Measurements from ENCODE around the gene C1GALT1.

The C1GALT1 gene

GRCh38 chr7:7202375-7202720, 20.0 kb downstream of the C1GALT1 start:
- DNase-seq: no peak

GRCh38 chr7:7203813-7204575, 21.6 kb downstream of the C1GALT1 start:
- DNase-seq: no peak

DNA sequence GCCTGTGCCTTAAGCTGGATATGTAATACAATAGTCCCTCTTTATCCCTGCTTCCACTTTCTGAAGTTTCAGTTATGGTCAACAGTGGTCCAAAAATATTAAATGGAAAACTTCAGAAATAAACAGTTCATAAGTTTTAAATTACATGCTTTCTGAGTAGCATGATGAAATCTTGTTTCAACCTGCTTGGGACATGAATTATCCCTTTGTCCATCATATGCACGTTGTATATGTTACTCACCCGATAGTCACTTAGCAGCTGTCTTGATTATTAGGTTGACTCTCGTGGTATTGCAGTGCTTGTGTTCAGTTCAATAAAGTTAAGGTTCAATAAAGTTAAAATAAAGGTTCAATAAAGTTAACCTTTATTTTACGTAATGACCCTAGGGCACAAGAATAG, 25.5 kb downstream of the C1GALT1 start:
- DNase-seq: no peak

DNA sequence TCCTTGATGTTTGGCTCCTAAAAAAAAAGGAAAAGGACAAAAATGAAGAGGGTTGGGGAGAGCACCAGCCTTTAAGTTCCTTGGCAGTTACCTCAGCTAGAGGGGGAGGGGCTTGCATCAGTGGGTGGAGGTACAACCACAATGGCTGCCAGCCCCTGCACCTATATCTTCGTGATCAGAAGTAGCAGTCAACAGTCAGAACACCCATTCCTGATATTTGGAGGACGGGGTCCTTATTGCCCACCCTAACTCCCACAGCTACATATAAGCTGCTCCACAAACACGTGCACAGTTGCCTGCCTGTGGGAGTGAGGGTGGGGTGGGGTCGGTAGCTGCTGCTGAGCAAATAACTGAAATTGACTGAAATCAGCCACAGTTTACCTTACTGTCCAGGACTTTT, 26.2 kb downstream of the C1GALT1 start:
- no peak for DNase-seq

DNA sequence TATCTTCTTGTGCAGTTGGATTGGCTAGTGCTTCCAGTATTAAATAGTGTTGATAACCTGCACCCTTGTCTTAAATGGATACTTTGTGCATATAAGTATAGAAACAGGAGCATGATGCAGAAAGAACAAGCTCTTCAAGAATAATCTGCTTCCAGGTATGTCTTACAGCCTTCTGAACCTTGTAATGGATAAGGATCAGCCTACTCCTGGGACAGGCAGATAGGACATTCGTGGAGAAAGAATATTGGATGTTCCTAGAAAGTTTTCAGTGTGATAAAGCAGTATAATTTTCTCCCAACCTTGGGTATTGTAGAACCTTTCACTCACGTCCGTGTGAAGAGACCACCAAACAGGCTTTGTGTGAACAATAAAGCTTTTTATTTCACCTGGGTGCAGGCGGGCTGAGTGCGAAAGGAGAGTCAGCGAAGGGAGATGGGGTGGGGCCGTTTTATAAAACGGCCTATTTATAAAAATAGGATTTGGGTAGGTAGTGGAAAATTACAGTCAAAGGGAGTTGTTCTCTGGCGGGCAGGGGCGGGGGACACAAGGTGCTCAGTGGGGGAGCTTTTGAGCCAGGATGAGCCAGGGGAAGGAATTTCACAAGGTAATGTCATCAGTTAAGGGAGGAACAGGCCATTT, 27.2 kb downstream of the C1GALT1 start:
- peak; percentile 38 for DNase-seq

DNA sequence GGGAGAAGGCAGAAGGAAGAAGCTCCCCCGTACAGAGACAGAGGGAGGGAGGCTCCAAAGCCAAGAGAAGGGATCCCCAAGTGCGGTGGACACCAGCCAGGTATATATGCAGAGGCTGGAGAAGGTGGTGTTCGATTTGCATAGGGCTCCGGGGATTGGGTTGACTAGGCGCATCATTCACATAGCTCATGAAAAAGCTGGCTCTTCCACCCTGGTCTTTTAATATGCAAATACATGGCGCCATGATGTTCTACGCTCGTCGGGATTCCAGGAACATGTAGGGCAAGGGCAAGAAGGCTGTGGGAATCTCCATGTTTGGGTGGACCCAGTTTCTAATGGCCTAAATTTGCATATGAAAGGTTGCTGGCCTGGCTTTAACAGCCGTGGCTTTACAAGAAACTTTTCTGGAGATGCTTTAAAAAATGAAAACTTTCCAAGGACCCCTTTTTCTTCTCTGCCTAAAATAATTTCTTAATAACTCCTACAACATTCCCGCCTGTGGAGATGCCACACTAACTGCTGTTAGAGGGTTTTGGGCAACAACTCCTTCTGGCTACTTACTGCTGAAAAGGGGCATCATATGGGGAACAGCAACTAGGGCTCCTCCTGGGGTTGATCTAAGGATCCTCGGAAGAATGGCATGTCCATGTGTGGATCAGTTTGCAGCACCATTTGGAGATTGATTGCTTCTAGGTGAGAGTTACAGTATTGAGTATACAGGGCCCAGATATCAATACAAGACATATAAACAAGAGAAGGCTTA, 28.3 kb downstream of the C1GALT1 start:
- peak; percentile 60 for DNase-seq

GRCh38 chr7:7212612-7213011, 30.3 kb downstream of the C1GALT1 start:
- DNase-seq: no peak

DNA sequence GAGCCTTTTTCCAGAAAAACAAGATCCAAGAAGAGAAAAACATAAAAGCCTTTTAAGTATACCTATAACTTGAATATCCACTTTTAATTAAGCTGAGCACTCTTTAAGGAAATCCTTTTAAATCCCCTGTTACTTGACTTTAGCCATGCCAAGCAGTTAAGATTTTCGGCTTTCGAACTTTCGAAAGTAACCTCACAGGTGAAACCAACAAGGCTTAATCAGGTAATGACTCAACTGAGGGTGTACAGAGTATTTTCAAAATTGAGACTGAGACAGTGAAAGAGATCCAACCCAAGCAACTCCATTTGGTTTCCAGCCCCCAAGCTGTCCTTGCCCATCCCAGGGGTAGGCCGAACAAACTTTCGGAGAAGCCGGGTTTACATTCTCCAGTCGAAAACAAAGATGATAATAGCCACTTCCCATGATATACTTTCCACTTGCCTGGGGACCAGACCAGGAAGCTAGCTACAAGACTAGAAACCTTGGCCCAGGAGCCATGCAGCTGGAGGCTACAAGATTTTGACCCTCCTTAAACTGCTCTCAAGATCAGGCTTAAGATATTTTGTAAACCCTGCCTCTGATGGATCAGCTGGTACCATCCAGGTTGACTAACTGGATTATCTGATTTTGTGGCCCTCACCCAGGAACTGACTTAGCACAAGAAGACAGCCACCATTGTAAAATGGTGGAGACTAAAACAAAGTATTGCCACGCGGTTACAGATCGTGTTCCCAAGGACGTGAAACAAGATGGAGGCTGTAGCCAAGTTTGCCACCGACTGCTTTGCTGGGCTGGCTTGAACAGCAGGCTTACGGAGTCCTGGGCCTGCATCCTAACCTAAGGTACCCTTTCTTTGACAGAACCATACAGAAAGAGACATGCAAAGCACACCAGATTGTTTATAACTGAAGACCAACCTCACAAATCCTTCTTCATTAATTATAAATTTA, 32.3 kb downstream of the C1GALT1 start:
- no peak for DNase-seq

DNA sequence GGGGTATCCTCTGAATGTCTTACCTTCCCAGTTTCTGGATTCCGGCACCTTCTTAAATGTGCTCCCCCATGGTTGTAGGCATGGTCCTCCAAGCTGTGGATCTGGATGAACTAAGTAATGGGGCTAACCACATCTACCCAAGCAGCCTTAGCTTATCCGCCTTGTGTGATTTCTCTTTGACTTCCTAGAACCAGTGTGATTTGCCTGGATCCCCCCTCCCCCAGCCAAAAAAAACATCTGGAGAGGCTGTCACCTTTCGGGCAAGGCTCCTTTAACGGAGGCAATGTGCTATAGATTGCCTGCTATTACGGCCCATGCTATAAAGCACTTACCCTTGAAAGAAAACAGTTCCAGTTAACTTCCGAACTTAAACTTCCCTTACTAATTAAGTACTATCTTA, 33.9 kb downstream of the C1GALT1 start:
- DNase-seq: no peak

DNA sequence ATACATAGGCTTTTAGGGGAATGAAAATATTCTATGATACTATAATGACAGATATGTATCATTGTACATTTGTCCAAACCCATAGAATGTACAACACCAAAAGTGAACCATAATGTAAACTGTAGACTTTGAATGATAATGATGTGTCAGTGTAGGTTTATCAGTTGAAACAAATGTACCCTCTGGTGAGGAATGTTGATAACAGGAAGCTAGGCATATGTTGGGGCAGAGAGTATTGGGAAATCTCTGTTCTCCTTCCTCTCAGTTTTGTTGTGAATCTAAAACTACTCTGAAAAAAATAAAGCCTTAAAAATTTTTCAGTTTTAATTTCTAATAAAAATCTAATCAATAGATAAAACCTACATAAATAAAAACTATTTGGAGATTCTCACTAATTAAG, 36.9 kb downstream of the C1GALT1 start:
- DNase-seq: no peak

DNA sequence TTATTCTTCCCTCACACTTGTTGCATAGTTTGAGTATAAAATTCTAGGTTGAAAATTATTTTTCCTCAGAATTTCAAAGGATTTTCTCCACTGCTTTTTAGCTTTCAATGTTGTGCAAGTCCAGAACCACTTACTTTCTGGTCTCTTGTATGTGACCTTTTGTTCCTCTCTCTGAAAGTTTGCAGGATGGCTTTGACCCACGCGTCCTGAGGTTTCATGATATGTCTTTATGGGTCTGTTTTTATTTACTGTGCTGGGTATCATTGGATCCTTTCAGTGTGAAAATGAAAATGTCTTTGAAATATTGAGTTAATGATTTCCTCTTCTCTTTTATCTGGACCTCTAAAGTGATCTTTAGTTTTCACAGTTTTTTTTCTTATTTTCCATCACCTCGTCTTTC, 38.5 kb downstream of the C1GALT1 start:
- no peak for DNase-seq

DNA sequence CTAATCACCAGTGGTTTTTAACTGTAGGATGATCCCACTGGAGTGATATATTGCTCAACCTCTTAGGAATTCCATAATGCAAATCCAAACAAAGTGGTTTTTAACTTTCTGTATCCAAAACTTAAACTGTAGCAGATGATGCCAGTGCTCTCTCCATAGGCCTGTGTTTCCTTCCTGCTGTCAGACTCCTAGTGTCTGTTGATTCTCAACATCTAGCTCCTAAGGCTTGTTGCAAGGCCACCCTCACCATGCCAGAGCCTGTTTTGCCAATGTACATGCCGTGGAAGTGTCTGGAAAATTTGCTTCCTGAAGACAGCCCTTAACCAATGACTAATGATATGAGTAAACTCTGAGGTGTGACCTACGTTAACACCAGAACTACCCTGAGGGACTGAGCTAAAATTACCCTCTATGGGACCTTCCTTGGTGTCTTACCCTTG, 39.3 kb downstream of the C1GALT1 start:
- DNase-seq: peak; percentile 94

GRCh38 chr7:7223250-7223649, 40.9 kb downstream of the C1GALT1 start:
- DNase-seq: no peak

DNA sequence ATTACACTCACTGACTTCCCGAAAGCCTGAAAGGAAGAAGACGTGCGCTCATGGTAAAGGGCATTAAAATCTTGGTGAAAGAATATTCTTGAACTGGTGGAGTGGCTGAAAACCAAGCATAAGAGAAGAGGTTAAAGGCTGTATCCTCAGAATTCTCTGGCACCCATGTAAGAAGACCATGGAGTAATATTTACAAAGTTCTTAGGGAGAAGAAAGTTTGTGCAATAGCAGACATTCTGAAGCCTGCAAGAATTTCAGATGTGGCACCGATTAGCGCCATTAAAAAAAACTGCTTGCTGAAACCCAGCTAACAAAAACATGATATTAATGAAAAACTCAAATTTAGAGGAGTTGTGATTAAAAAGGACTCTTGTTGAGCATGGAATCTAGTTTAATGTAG, 44.1 kb downstream of the C1GALT1 start:
- DNase-seq: no peak

GRCh38 chr7:7228472-7228871, 46.1 kb downstream of the C1GALT1 start:
- DNase-seq: no peak

- DNase-seq: no peak
Observed at GRCh38 chr7:7228967-7229366, 46.6 kb downstream of the C1GALT1 start.

DNA sequence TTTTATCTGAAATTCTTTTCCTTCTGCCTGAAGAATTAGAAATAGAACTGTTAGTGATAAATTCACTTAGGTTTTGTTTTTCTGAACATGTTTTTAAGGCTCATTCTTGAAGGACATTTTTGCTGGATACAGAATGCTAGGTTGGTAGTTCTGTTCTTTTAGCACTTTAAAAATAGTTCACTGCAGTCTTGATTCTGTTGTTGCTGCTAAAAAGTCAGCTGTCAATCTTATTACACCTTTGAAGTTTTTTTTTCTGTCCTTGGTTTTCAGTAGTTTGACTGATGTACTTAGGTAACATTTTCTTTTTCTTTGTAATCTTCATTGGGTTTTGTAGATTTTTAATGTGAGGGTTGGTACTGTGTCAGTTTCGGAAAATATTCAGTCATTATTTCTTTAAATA, 48.7 kb downstream of the C1GALT1 start:
- no peak for DNase-seq

DNA sequence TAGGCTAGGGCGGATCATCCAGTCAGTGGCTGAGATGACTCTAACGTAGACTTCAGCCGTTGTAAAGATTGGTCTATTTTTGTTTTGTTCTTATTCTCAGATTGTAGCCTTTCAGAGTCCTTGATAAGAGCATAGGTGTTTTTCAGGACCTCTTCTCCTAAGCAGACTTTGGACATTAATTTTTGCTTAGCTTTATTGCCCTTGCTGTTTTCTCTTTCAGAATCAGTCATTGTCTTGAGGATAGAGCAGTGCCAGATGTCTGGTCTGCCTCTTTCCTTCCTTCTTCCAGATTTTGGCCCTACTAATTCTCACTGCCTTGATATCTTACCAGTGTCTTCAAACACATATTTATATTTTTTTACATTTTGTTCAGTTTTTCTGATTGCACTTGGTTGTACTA, 49.5 kb downstream of the C1GALT1 start:
- no peak for DNase-seq

DNA sequence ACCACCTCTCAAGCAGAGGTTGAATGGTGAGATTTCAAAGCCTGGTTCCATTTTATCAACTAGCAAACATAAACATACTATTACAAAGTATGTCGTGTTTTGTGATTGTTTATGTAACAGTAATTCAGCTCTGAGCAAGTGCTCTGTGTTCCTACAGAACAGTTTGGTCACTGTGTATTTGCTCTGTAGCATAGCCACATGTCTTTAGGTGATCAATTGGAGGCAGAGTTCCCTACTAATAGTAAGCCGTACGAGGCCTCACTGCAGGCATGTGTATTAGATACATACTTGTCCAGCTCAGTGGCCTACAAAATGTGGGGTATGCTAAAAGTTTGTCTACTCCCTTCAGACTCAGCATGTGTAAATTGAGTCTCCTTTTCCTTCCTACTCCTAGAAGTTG, 53.0 kb downstream of the C1GALT1 start:
- DNase-seq: no peak

DNA sequence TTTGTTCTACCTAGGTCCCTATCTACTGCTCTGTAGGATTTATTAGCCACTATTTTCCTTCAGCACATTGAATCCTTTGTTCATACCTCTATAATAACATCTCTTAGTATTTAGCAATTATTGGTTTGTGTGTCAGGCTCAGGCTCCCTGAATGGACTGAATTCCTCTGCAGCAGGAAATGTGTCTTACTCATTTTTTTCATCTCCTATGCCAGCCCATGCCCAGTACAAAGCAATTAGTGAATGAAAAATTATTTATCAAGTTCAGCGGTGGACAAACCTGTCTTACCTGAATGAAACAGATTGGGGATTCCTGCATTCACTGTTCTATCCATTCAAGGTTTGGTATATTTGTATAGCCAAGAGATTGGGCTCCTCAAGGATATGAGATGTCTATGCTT, 53.7 kb downstream of the C1GALT1 start:
- DNase-seq: no peak

GRCh38 chr7:7237201-7237977, 55.0 kb downstream of the C1GALT1 start:
- DNase-seq: no peak

GRCh38 chr7:7237978-7238267, 55.6 kb downstream of the C1GALT1 start:
- no peak for DNase-seq

Measured in islet precursor cell (in vitro differentiated cells).